Amygdala (tissue), 56 donors: ENCODE data around the gene AK8.
A peak's percentile ranks its signal among the peaks of the same experiment; 100 is the strongest.

Experiments
- DNase-seq, 56 donors: peaks; one replicate each; lab custom pipeline; 2025; lab: John Stamatoyannopoulos, UW

The AK8 gene

GRCh38 chr9:132802121-132802795, 75.8 kb downstream of the AK8 start:
- no peak for DNase-seq

GRCh38 chr9:132801659-132802058, 76.4 kb downstream of the AK8 start:
- no peak for DNase-seq

- peak in 47 of 56 donors; percentile 3 to 87 (median 42) for DNase-seq
These were observed 77.9 kb downstream of the AK8 start for GRCh38 chr9:132800038-132800648.

- no peak for DNase-seq
These were observed 79.0 kb downstream of the AK8 start for GRCh38 chr9:132798817-132799790.

GRCh38 chr9:132797861-132798659, 80.0 kb downstream of the AK8 start:
- DNase-seq: peak in 1 of 56 donors; percentile 14

GRCh38 chr9:132795511-132796303, 82.4 kb downstream of the AK8 start:
- DNase-seq: no peak

GRCh38 chr9:132794730-132795380, 83.2 kb downstream of the AK8 start:
- no peak for DNase-seq

GRCh38 chr9:132793606-132794580, 84.2 kb downstream of the AK8 start:
- no peak for DNase-seq

- no peak for DNase-seq
These were observed 85.5 kb downstream of the AK8 start for GRCh38 chr9:132792547-132792946.

- DNase-seq: no peak
These were observed 86.3 kb downstream of the AK8 start for GRCh38 chr9:132791699-132792240.

GRCh38 chr9:132789719-132790118, 88.4 kb downstream of the AK8 start:
- no peak for DNase-seq

- DNase-seq: no peak
These were observed 89.7 kb downstream of the AK8 start for GRCh38 chr9:132788378-132788777.

- DNase-seq: no peak
These were observed 90.3 kb downstream of the AK8 start for GRCh38 chr9:132787748-132788159.

- no peak for DNase-seq
These were observed 93.7 kb downstream of the AK8 start for GRCh38 chr9:132784286-132784830.

- DNase-seq: no peak
These were observed 95.1 kb downstream of the AK8 start for GRCh38 chr9:132783006-132783405.

- DNase-seq: no peak
These were observed 96.0 kb downstream of the AK8 start for GRCh38 chr9:132782037-132782436.
